Keratinocyte (primary cell): Measurements from ENCODE around the gene KCNS3.

ENCODE experiments used
- CTCF ChIP-seq, 3 experiments: IDR thresholded peaks in 1 of 3; conservative IDR thresholded peaks in 1 of 3; optimal IDR thresholded peaks in 1 of 3; 2 replicates in 2 of 3; 3 replicates in 1 of 3; pipeline versions ENCODE3 to v1.5.1; 2011; ENCODE audit warnings: low read length in 3 of 3, mild to moderate bottlenecking in 3 of 3, moderate library complexity in 2 of 3, control low read depth in 1 of 3, inconsistent platforms in 1 of 3; ENCODE audit not compliant: insufficient read depth in 2 of 3; ENCODE audit errors: extremely low read depth in 1 of 3
- EZH2 ChIP-seq: IDR thresholded peaks from one replicate; pipeline ENCODE4 v1.6.1; 2012; ENCODE audit warnings: inconsistent platforms, mild to moderate bottlenecking, low read length, moderate library complexity

DNA sequence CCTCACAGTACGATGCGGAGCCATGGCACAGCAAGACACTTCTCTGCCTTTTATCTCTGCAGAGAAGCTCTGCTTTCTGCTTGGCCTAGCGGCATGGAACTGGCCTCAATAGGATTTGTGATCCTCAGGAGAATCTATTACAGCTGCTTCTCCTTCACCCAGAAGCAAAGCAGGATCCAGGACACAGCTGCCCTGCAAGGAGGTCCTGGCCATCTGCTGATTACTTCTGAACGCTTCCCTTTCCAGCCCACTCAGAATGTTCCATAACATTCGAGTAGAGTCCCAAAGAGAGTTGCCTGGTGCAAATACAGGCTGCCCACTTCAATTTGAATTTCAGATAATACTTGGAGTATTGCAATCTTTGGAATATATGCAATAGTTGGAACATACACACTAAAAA is 29.2 kb upstream of the KCNS3 start:
- TF ChIP-seq CTCF (optimal IDR thresholded peaks at IDR 0.05 in 1 of 3, IDR thresholded peaks at IDR 0.05 in 1 of 3, conservative IDR thresholded peaks at IDR 0.05 in 1 of 3; ENCODE audit: extremely low read depth in 1 of 3, insufficient read depth in 2 of 3, low read length in 3 of 3) = no peak
- TF ChIP-seq EZH2 = no peak
